Measurements from ENCODE around the gene ZNF750.

Gene ZNF750

GRCh38 chr17:82800885-82801284, 38.9 kb downstream of the ZNF750 start:
- no peak overlapping the region for H3K4me3 ChIP-seq (ENCODE audit: low read depth, low read length)
- no peak for DNase-seq (ENCODE audit: low read depth)
- no peak for TF ChIP-seq CTCF (IDR thresholded peaks at IDR 0.05; ENCODE audit: low read depth, low read length, missing control alignments)
- in situ Hi-C loops (cut with HindIII; ENCODE audit: low sequenced_read_pairs), result no loop called here

GRCh38 chr17:82799591-82799990, 40.2 kb downstream of the ZNF750 start:
- no peak for DNase-seq (ENCODE audit: low read depth)

GRCh38 chr17:82798752-82799151, 41.1 kb downstream of the ZNF750 start:
- no peak for DNase-seq (ENCODE audit: low read depth)
- in situ Hi-C loops (cut with HindIII; ENCODE audit: low sequenced_read_pairs), result no loop called here
- TF ChIP-seq CTCF (IDR thresholded peaks at IDR 0.05; ENCODE audit: low read depth, low read length, missing control alignments), result no peak
- no peak overlapping the region for H3K4me3 ChIP-seq (ENCODE audit: low read depth, low read length)

More at GRCh38 chr17:82799591-82799990, 40.2 kb downstream of the ZNF750 start:
- no peak overlapping the region for H3K4me3 ChIP-seq (ENCODE audit: low read depth, low read length)
- TF ChIP-seq CTCF (IDR thresholded peaks at IDR 0.05; ENCODE audit: low read depth, low read length, missing control alignments), result no peak
- in situ Hi-C loops (cut with HindIII; ENCODE audit: low sequenced_read_pairs), result no loop called here

- DNase-seq (ENCODE audit: low read depth), result no peak
- in situ Hi-C loops (cut with HindIII; ENCODE audit: low sequenced_read_pairs), result no loop called here
- no peak overlapping the region for H3K4me3 ChIP-seq (ENCODE audit: low read depth, low read length)
- no peak for TF ChIP-seq CTCF (IDR thresholded peaks at IDR 0.05; ENCODE audit: low read depth, low read length, missing control alignments)
Measured at GRCh38 chr17:82797061-82797460, 42.8 kb downstream of the ZNF750 start.

- DNase-seq (ENCODE audit: low read depth), result no peak
- no peak overlapping the region for H3K4me3 ChIP-seq (ENCODE audit: low read depth, low read length)
- in situ Hi-C loops (cut with HindIII; ENCODE audit: low sequenced_read_pairs), result no loop called here
- TF ChIP-seq CTCF (IDR thresholded peaks at IDR 0.05; ENCODE audit: low read depth, low read length, missing control alignments), result no peak
Measured at GRCh38 chr17:82795615-82796014, 44.2 kb downstream of the ZNF750 start.

- in situ Hi-C loops (cut with HindIII; ENCODE audit: low sequenced_read_pairs), result no loop called here
- H3K4me3 ChIP-seq (ENCODE audit: low read depth, low read length), result no peak overlapping the region
- DNase-seq (ENCODE audit: low read depth), result no peak
- no peak for TF ChIP-seq CTCF (IDR thresholded peaks at IDR 0.05; ENCODE audit: low read depth, low read length, missing control alignments)
Measured at GRCh38 chr17:82794781-82795482, 44.9 kb downstream of the ZNF750 start.

Data from astrocyte of the cerebellum (primary cell).